HepG2 (cell line): ENCODE data around the gene CORO1C. TPM values are rescaled to one million over a fixed set of nuclear protein-coding genes. Genes with fewer than 3 reads are reported as not detected.
A peak's percentile ranks its signal among the peaks of the same experiment; 100 is the strongest.

Experiments used
- ATAC-seq: fragments of 200-7000 bp; cut with Tn5 transposase; 3 replicates; pipeline ENCODE4 v1.9.1; 2020; ENCODE audit warnings: mild to moderate bottlenecking, moderate library complexity
- BruUV-seq: library from RNA; stranded (reverse); fragments of 400-500 nt; replicated peaks from 2 replicates; lab custom pipeline; 2021; lab: Mats Ljungman, UMichigan
- CTCF ChIA-PET: fragments of 300-600 bp; formaldehyde crosslinking; extraction: SDS; loops from one replicate; lab custom pipeline; 2021; ENCODE audit warnings: low total read pairs, inconsistent platforms, low intra/inter-chr PET ratio; lab: Yijun Ruan, JAX
- POLR2A ChIA-PET: fragments of 350-600 bp; sonication (Branson Sonifier 250); formaldehyde crosslinking; loops from one replicate; lab custom pipeline; 2020; ENCODE audit warnings: antibody characterized with exemption, inconsistent platforms; lab: Yijun Ruan, JAX
- DNase-seq: peaks from one replicate; pipeline ENCODE4 v3.0.0-alpha.2; 2015; ENCODE audit warnings: low spot score
- FAIRE-seq: peaks from 3 replicates; lab custom pipeline; 2011; peaks lifted over from hg19 to GRCh38; lab: Jason Lieb, UNC
- H2AFZ ChIP-seq: one replicate; pipeline ENCODE4 v1.6.1; 2011; ENCODE audit warnings: low read length, inconsistent platforms
- H3K27ac ChIP-seq: fragments of 300-600 bp; 3 replicates; pipeline ENCODE4 v1.8.0; 2011; ENCODE audit warnings: mixed run types, mild to moderate bottlenecking, mixed read lengths, low read length, inconsistent platforms; ENCODE audit not compliant: insufficient read depth; ENCODE audit errors: extremely low read length
- H3K27me3 ChIP-seq, 2 experiments: fragments of 200-600 bp in 1 of 2; 2 replicates in 1 of 2; 3 replicates in 1 of 2; pipeline versions ENCODE4 v1.6.0 to v1.8.0; 2011; ENCODE audit warnings: low read length in 2 of 2, mild to moderate bottlenecking in 2 of 2, moderate library complexity in 2 of 2, inconsistent platforms in 1 of 2; ENCODE audit not compliant: insufficient read depth in 2 of 2, control insufficient read depth in 1 of 2
- H3K36me3 ChIP-seq, 2 experiments: fragments of 200-600 bp in 1 of 2; replicated peaks in 1 of 2; 2 replicates in 1 of 2; 3 replicates in 1 of 2; pipeline versions ENCODE4 v1.5.1 to v1.8.0; 2011; ENCODE audit warnings: low read length in 2 of 2, inconsistent platforms in 1 of 2; ENCODE audit not compliant: insufficient read depth in 2 of 2, control insufficient read depth in 1 of 2
- H3K4me1 ChIP-seq: 2 replicates; pipeline ENCODE4 v1.5.1; 2012; ENCODE audit warnings: low read length, inconsistent platforms; ENCODE audit not compliant: insufficient read depth
- H3K4me2 ChIP-seq: 2 replicates; pipeline ENCODE4 v1.6.0; 2011; ENCODE audit warnings: low read depth, low read length, inconsistent platforms
- H3K4me3 ChIP-seq, 3 experiments: fragments of 200-600 bp in 1 of 3; sonication (generic), shearing (Covaris generic) in 1 of 3; replicated peaks in 1 of 3; 2 replicates each; pipeline ENCODE4 v1.5.1; 2011 to 2016; ENCODE audit warnings: low read length in 3 of 3, inconsistent platforms in 2 of 3, low read depth in 2 of 3, mild to moderate bottlenecking in 2 of 3, control low read depth in 1 of 3, mixed read lengths in 1 of 3; ENCODE audit not compliant: insufficient read depth in 1 of 3
- H3K79me2 ChIP-seq: one replicate; pipeline ENCODE4 v1.6.1; 2011; ENCODE audit warnings: low read length, inconsistent platforms; ENCODE audit not compliant: insufficient read depth
- H3K9ac ChIP-seq: 2 replicates; pipeline ENCODE4 v1.6.0; 2011; ENCODE audit warnings: mild to moderate bottlenecking, low read depth, low read length, inconsistent platforms; ENCODE audit not compliant: insufficient read depth
- H3K9me3 ChIP-seq: 2 replicates; pipeline ENCODE4 v1.5.1; 2012; ENCODE audit warnings: mild to moderate bottlenecking, low read length
- H4K20me1 ChIP-seq: 2 replicates; pipeline ENCODE4 v1.6.0; 2011; ENCODE audit warnings: inconsistent platforms, mild to moderate bottlenecking, low read length, moderate library complexity; ENCODE audit not compliant: insufficient read depth
- ATF5 ChIP-seq: sonication (generic); formaldehyde crosslinking; IDR thresholded peaks from 2 replicates; pipeline ENCODE4 v1.4.0; 2020; ENCODE audit warnings: mild to moderate bottlenecking, low read depth, missing genetic modification reagents
- BHLHE40 ChIP-seq: IDR thresholded peaks from 2 replicates; pipeline ENCODE4 v1.6.1; 2011; ENCODE audit warnings: low read length, improper control_type of control experiment
- MNT ChIP-seq: fragments of 450-650 bp; IDR thresholded peaks from 2 replicates; pipeline ENCODE4 v1.6.1; 2016
- TOE1 ChIP-seq: sonication (generic); formaldehyde crosslinking; IDR thresholded peaks from 2 replicates; pipeline ENCODE4 v1.4.0; 2020; ENCODE audit warnings: mild to moderate bottlenecking, missing genetic modification reagents
- TSC22D2 ChIP-seq: sonication (generic); formaldehyde crosslinking; IDR thresholded peaks from 2 replicates; pipeline ENCODE4 v1.5.1; 2020; ENCODE audit warnings: missing genetic modification reagents, mild to moderate bottlenecking, borderline replicate concordance
- ZBTB21 ChIP-seq: sonication (generic); formaldehyde crosslinking; IDR thresholded peaks from 2 replicates; pipeline ENCODE4 v1.4.0; 2020; ENCODE audit warnings: missing genetic modification reagents
- ZNF282 ChIP-seq: fragments of 450-650 bp; IDR thresholded peaks from 2 replicates; pipeline ENCODE4 v1.6.1; 2018; ENCODE audit not compliant: partially characterized antibody
- ZNF337 ChIP-seq: sonication (generic); formaldehyde crosslinking; IDR thresholded peaks from 2 replicates; pipeline ENCODE4 v1.5.1; 2020; ENCODE audit warnings: missing genetic modification reagents, low read depth, mild to moderate bottlenecking, borderline replicate concordance
- ZNF746 ChIP-seq: sonication (generic); formaldehyde crosslinking; IDR thresholded peaks from 2 replicates; pipeline ENCODE4 v1.8.0; 2022; ENCODE audit warnings: mild to moderate bottlenecking, missing genetic modification reagents
- ZNF768 ChIP-seq: sonication (generic); formaldehyde crosslinking; IDR thresholded peaks from 2 replicates; pipeline ENCODE4 v1.4.0; 2020; ENCODE audit warnings: missing genetic modification reagents
- ZNF878 ChIP-seq: sonication (generic); formaldehyde crosslinking; IDR thresholded peaks from 2 replicates; pipeline ENCODE4 v1.8.1; 2023; ENCODE audit warnings: mild to moderate bottlenecking, missing genetic modification reagents, moderate library complexity
- WGBS: methylation state at CpG from one replicate; pipeline ENCODE4 v1.1.6; 2017; ENCODE audit warnings: low lambda C conversion rate; 5-methylcytosine and 5-hydroxymethylcytosine counted together
- in situ Hi-C: cut with HindIII; loops from 2 replicates; pipeline ENCODE4 v1.10.0; 2017; ENCODE audit warnings: low pct_unique_long_range_greater_than_20kb; ENCODE audit not compliant: extremely low pct_ligation_motif_present
- intact Hi-C: fragments of 100-400 bp; cut with micrococcal nuclease; formaldehyde crosslinking; loops from one replicate; pipeline ENCODE4 v1.10.0; 2022; ENCODE audit not compliant: unreplicated experiment
- polyA plus RNA-seq, 8 experiments: library from polyadenylated mRNA; depleted of rRNA in 3 of 8; stranded (reverse) in 7 of 8; unstranded in 1 of 8; fragments of >200 nt; fragmentation: Illumina TruSeq in 4 of 8; extraction: Trizol in 4 of 8; gene quantifications; 2 replicates each; pipeline versions ENCODE4 v1.2.1 to v1.2.3, GENCODE V29; 2011 to 2016; ENCODE audit warnings: low read depth in 4 of 8, missing spikeins in 1 of 8, mixed read lengths in 1 of 8; ENCODE audit not compliant: insufficient read depth in 1 of 8
- total RNA-seq, 5 experiments: library from RNA; depleted of rRNA; stranded (reverse); fragments of >200 nt; fragmentation: Illumina TruSeq; extraction: Trizol; gene quantifications; 2 replicates each; pipeline ENCODE4 v1.2.3, GENCODE V29; 2016; ENCODE audit warnings: low read depth in 1 of 5

Gene CORO1C
- total and polyA plus RNA-seq, 2 of the 13 experiments (the other 11 are each of a cell fraction or from before 2014, with no cell fraction given), result 73.7 to 131 TPM

- no peak for ATAC-seq
- H3K9ac ChIP-seq, result no peak overlapping the region
- ChIA-PET CTCF (no interaction called here), POLR2A (interaction anchor here (0.6 kb wide), 1 partner anchor 10 kb away, joined by 4 read pairs; no protein-coding TSS in a partner anchor)
- BruUV-seq, result no TSS peak
- H3K4me2 ChIP-seq, result no peak overlapping the region
- H4K20me1 ChIP-seq, result no peaks in the 10 kb centered on the region
- H3K36me3 ChIP-seq, result no peaks in the 10 kb centered on the region
- in situ Hi-C loops, result no loop called here
- FAIRE-seq, result no peak
- H2AFZ ChIP-seq, result no peak overlapping the region
- TF ChIP-seq ZNF768 (peak; percentile 96), BHLHE40 (peak; percentile 49), MNT (peak; percentile 59), ZNF282 (no peak)
- TF ChIP-seq, all 625 proteins: peak for 3
- peaks cover 4 to 41% of the 10 kb centered on the region in 2 experiments; a peak in 4 of 5 replicates for H3K27me3 ChIP-seq
- H3K4me3 ChIP-seq, result no peak overlapping the region
- intact Hi-C loops, result no loop called here
- no peak overlapping the region for H3K27ac ChIP-seq
- no peak for DNase-seq
- no peaks in the 10 kb centered on the region for H3K9me3 ChIP-seq
- H3K79me2 ChIP-seq, result no peaks in the 10 kb centered on the region
- peaks cover 46% of the 10 kb centered on the region for H3K4me1 ChIP-seq
- 36% methylated on average over 8 of the region's 9 CpGs for WGBS
These were observed 100.7 kb downstream of the CORO1C start for GRCh38 chr12:108630481-108631207.

- CTCF ChIA-PET, result no interaction called here
- DNase-seq, result peak; percentile 21
These were observed 101.4 kb downstream of the CORO1C start for GRCh38 chr12:108629824-108630476.

More at GRCh38 chr12:108629824-108630476, 101.4 kb downstream of the CORO1C start:
- Histone ChIP-seq H3K27ac (no peak overlapping the region), H4K20me1 (no peaks in the 10 kb centered on the region), H3K9me3 (no peaks in the 10 kb centered on the region), H3K4me1 (peaks cover 39% of the 10 kb centered on the region), H3K79me2 (no peaks in the 10 kb centered on the region), H3K4me2 (peak overlapping the region; percentile 38), H3K27me3 (peaks cover 4 to 41% of the 10 kb centered on the region in 2 experiments; a peak in 4 of 5 replicates), H2AFZ (no peak overlapping the region), H3K36me3 (no peaks in the 10 kb centered on the region), H3K4me3 (peak overlapping the region in 1 of 3 experiments; percentile 21; a peak in 1 of 6 replicates), H3K9ac (no peak overlapping the region)
- TSS peak; percentile 67 for BruUV-seq
- intact Hi-C loops (no loop called here), in situ Hi-C loops (no loop called here)
- no peak for FAIRE-seq
- TF ChIP-seq TSC22D2 (CRISPR knock-in tag), result no peak
- peak; percentile 84 for TF ChIP-seq ZBTB21 (CRISPR knock-in tag)
- TF ChIP-seq ZNF878 (CRISPR knock-in tag), result no peak
- TF ChIP-seq ATF5 (CRISPR knock-in tag), result no peak
- no peak for TF ChIP-seq ZNF746
- TF ChIP-seq TOE1 (CRISPR knock-in tag), result no peak
- no peak for TF ChIP-seq ZNF337 (CRISPR knock-in tag)
- WGBS, result 41% methylated on average over 7 of the region's 17 CpGs
- POLR2A ChIA-PET, result no interaction called here
- ATAC-seq, result peak; percentile 18
